EH (cell line): ENCODE measurements around the gene AMOTL1.

Experiments
- DNase-seq: peaks from one replicate; pipeline ENCODE4 v3.0.0-alpha.2; 2015; ENCODE audit warnings: low read depth

AMOTL1 gene

GRCh38 chr11:94794287-94795168, 26.4 kb downstream of the AMOTL1 start:
- DNase-seq = peak; percentile 99

DNA sequence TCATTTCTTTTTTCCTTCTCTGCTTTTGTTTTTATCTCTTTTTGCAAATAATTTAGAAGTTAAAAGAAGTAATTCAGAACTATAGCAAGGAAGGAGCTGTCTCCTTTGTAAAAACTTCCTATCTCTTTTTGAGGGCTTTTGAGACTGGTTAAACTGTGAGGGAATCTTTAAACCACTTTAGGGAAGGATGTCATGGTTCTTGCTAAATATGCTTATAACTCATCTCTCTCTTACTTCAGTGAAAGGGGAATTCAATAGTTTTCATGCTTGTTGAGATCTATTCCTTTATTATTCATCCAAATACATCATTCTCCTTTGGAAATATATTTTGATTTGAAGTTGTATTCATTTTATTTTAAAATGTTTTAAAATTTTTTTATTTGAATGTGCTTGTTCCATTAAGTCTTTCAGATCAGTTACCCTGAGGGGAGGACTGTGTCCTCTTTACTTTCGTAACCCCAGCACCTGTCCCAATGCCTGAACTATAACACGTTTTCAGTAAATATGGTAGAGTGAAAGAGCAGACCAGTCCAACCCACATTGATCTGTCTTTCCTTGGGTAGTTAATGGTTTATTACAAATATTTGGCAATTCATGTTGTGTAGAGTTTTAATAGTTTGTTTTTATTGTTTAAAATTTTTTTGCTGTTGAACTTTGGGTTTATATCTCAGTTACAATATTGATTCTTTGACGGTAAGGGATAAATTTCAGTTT, 27.5 kb downstream of the AMOTL1 start:
- no peak for DNase-seq

DNA sequence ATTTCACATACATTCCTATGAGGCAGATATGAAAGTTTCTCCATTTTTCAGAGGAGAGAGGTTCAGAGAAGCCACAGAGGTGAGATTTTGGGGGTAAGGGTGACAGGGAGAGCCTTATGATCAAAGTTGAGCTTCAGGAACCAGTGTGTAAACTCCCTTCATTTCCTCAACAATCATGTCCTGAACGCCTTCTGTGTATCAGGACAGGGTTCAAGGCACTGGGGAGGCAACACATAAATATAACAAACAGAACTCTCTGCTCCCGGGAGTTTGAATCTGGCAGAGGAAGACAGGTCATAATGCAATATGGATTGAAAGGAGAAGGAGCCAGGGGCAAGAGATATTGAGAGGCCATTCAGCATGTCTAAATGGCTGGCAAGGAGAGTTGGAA, 28.0 kb downstream of the AMOTL1 start:
- no peak for DNase-seq

DNA sequence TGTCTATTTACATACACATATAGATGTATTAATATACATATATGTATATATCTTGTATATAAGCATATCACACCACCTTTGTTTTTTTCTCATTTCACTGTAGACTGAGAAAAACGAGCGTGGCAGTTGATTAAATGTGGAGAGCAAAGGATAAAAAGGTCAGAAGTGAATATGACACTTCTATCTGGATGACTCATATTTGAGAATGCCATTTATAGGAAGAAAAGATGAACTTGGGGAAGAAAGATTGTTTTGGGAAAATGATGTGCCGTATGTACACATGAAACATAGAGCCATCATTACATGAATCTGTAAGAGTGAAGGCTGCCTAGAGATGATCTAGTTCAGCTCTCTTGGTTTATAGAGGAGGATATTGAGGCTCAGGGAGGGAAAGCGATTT, 28.7 kb downstream of the AMOTL1 start:
- peak; percentile 60 for DNase-seq

DNA sequence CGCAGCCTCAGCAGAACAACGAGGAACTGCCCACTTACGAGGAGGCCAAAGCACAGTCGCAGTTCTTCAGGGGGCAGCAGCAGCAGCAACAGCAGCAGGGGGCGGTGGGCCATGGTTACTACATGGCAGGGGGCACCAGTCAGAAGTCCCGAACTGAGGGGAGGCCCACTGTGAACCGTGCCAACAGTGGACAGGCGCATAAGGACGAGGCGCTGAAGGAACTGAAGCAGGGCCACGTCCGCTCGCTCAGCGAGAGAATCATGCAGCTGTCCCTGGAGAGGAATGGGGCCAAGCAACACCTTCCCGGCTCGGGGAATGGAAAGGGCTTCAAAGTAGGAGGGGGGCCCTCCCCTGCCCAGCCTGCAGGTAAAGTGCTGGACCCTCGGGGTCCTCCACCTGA, 31.6 kb downstream of the AMOTL1 start:
- DNase-seq = no peak

DNA sequence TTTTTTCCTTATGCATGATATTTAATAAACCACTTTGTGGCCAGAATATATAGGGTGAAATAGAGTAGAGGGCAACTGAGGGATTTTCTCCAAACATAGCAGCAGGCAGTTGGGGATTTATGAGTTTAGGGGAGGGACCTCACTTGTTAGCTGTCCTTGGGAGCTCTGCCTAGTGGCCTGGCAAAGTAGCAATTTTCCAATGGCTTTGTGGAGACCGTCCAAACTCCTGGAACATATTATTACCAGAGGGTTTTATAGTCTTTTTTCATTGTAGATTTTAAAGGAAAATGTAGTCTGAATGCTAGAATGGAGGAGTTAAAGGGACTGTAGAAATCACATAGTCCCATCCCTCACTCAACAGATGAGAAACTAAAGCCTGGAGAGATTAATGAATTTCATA, 32.3 kb downstream of the AMOTL1 start:
- peak; percentile 68 for DNase-seq

GRCh38 chr11:94801866-94802460, 33.8 kb downstream of the AMOTL1 start:
- no peak for DNase-seq

DNA sequence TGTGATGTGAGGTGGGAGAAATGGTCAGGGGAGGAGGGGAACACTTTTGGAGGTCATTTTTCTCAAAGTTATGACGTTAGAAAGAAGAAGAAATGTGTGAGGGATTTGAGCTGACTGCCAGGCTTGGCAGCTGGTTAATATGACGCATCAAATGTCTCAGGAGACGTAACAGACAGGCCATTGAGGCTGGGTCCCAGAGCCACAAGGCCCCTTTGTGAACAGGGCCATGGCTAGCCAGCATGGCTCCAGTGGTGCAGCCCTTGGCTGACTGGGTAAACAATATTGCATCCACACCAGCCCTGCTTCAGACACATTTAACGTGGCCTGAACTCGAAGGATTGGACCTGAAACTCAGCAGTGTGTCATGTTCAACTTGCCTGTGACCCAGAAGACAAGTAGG, 34.3 kb downstream of the AMOTL1 start:
- DNase-seq = no peak

DNA sequence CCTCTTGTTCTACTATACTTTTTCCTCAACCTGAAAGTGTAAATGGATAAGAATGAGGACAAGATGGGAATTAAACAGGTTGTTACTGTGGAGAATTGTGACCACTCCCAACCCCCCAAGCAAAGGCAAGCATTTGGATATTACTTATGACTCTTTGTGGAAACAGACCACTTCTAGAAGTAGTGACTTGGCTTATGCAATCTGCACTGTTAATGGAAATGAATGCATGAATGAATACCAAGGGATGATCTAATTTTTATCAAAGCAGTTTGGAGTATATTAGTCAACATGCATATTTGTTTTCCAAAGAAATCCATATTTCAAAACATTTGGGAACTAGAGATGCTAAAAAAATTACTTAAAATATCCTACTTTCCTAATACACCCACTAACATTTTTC, 35.3 kb downstream of the AMOTL1 start:
- DNase-seq = peak; percentile 35

DNA sequence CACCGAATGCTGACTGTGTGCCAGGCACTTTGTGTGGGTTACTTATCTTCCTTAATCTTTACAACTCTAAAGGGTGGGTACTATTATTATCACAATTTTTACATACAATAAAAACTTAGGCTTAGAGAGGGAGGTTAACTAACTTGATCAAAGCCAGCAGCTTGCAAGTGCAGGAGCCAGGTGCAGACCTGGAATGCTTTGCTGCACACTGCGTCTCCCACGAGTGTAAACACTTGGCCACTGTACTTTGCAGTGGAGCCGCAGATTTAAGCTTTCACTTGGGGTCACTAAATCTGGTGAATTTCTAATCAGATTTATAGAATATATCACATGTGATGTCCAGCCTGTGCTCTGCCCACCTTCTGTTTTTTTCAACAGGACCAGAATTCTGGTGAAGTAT, 36.7 kb downstream of the AMOTL1 start:
- no peak for DNase-seq

DNA sequence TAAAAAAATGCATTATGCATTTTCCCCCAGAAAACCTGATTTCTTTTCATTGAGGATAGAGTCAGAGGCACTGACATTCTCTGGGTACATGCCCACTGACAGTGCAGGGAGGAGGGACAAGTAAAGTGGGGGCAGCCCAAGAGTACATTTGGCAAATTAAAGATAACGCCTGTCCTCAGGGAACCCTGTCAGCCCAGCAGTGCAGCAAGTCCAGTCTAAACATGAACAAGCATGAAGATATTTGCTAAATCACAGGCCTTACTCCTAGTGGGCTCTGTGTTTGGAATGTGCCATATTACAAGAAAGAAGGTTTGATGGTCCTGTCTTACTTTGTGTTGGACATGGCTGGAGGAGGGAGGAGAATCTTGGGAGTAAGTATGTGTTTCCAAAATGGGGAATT, 37.9 kb downstream of the AMOTL1 start:
- peak; percentile 65 for DNase-seq

DNA sequence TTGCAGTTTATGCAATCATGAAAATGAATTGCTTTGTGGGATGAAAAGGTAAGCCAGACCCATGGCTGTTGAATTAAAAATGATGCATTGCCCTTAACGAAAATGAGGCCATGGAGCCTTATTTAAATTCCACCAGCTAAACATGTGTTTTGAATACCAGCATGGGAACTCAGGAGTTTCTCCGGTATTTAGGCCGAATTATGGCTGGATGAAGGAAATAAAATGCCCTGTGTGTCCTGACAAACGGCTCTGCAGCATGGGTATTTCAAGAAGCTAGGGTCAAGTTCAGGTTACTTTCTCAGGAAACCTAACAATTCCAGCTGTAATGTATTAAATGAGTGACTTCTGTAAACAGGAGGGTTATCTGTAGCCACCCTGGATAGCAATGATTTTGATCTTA, 38.3 kb downstream of the AMOTL1 start:
- DNase-seq = peak; percentile 79

DNA sequence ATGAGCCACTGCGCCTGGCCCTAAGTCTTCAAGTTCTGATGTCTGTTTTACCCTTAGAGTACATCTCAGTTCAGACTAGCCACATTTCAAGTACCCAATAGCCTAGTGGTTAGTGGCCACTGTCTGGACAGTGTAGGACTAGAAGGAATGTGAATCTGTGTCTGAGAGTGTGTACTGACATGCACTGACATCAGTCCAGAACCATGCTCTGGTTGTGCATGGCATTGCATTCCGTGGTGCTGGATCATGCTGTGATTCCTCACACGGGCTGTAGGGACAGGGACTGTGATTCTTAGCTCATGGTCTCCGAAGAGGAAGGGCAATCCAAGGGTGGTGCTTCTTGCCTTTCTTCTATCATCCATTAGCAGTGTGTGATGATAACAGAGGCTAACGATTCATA, 41.1 kb downstream of the AMOTL1 start:
- peak; percentile 72 for DNase-seq

DNA sequence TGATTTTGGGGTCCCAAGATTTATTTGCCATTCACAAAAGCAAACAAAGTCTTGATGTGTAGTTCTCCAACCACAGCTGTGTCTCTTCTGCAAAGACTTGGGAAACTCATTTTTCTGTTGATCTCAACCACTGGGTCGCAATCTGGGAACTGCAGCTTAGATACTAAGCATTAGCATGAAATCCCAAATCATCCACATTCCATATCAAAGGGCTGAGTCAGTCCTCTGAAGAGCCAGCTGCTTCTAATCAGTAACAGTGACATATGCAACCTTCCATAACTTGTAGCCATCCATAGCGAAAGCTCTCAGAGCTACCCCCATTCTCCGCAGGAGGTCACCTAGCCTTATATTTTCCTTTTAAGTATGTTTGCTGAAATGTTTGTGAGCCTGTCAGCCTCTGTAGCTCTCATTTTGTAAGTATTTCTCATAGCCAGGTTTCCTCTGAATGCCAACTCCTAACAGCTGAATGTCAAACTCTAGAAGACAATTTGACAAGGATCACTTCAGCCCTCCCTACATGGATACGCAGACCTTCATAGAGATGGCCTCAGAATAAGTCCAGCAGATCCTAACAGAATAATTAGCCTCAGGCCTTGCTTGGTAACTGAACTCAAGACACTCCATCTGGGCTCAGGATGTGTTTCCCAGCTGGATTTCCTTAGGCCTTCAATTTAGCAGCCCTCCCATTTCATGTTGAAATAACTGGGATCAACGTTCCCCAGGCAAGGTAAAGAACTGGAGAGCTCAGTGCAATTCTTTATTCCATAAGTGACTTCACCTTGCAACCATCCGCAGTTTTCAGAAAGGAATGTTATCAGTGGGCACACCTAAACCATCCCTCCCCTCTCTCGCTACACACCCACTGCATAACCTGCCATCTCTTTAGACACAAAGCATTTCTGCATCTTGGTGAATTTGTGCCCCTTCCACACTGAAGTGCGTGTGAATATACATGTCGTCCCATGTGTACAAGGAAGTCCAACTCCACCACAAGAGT, 44.9 kb downstream of the AMOTL1 start:
- DNase-seq = peak; percentile 60

DNA sequence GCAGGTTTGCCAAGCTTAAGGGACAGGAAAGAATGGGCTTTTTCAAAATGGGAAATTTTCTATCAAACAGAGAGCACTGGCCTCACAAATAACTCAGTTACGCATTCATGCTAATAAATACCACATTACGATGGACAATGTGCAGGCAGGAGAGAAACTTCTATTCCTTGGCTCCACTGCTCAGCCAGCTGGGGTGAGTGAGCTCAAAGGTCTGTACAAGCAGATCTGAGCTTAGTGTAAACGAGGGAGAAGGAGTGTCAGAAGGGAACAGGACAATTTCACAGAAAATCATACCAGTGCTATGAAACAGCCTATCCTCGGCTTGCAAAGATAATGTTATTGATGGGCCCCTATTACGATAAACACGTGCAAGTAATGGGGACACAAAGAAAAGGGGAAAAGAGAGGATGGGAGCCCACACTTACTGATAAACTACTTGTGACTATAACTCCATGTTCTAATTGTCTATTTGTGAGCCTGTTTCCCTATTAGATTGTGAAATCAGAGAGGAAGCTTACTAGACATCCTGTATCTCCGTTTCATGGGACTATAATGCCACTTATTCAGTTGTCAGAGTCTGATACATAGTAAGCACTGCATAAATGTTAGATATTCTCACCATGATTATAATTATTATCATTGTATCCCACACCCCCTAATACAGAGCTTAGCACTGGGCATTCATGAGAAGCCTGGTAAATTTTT, 46.3 kb downstream of the AMOTL1 start:
- DNase-seq = no peak

- DNase-seq = no peak
Observed at GRCh38 chr11:94815705-94816344, 47.7 kb downstream of the AMOTL1 start.

GRCh38 chr11:94820480-94820879, 52.3 kb downstream of the AMOTL1 start:
- DNase-seq = no peak

GRCh38 chr11:94821439-94821838, 53.3 kb downstream of the AMOTL1 start:
- DNase-seq = no peak

DNA sequence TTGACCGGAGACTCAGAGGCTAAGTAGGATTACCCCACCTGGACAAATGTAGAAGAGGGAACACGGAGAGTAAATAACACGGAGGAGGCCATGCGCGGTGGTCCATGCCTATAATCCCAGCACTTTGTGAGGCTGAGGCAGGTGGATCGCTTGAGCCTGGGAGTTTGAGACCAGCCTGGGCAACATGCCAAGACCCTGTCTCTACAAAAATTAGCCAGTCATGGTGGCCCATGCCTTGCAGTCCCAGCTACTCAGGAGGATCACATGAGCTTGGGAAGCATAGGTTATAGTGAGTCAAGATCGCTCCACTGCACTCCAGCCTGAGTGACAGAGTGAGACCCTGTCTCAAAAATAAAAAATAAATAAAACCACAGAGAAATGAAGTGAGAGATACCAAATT, 53.9 kb downstream of the AMOTL1 start:
- no peak for DNase-seq

- no peak for DNase-seq
Observed at GRCh38 chr11:94823102-94823732, 55.1 kb downstream of the AMOTL1 start.
